Esophagus muscularis mucosa (tissue), 4 donors: ENCODE measurements around the gene C9.

Experiments
- EP300 ChIP-seq: sonication (generic); formaldehyde crosslinking; IDR thresholded peaks from one replicate; pipeline ENCODE4 v1.6.1; 2017; ENCODE audit warnings: antibody characterized with exemption
- POLR2A ChIP-seq: fragments of 450-650 bp; IDR thresholded peaks from one replicate; pipeline ENCODE4 v1.6.1; 2017; ENCODE audit warnings: antibody characterized with exemption, moderate library complexity, mild to moderate bottlenecking, low read depth
- POLR2AphosphoS5 ChIP-seq, 2 donors: sonication (generic); formaldehyde crosslinking; IDR thresholded peaks; one replicate each; pipeline ENCODE4 v1.6.1; 2017; ENCODE audit warnings: antibody characterized with exemption in 2 of 2
- TF ChIP-seq, protein P1 (sequence below), 3 experiments: fragments of 200-600 bp in 2 of 3; fragments of 450-650 bp in 1 of 3; sonication (generic) in 2 of 3; IDR thresholded peaks; one replicate each; pipeline ENCODE4 v1.5.1; 2017 to 2019; ENCODE audit warnings: antibody characterized with exemption in 3 of 3, mild to moderate bottlenecking in 2 of 3, moderate library complexity in 1 of 3

GRCh38 chr5:39373791-39374190 is 9.5 kb upstream of the C9 start:
- TF ChIP-seq, protein P1, sequence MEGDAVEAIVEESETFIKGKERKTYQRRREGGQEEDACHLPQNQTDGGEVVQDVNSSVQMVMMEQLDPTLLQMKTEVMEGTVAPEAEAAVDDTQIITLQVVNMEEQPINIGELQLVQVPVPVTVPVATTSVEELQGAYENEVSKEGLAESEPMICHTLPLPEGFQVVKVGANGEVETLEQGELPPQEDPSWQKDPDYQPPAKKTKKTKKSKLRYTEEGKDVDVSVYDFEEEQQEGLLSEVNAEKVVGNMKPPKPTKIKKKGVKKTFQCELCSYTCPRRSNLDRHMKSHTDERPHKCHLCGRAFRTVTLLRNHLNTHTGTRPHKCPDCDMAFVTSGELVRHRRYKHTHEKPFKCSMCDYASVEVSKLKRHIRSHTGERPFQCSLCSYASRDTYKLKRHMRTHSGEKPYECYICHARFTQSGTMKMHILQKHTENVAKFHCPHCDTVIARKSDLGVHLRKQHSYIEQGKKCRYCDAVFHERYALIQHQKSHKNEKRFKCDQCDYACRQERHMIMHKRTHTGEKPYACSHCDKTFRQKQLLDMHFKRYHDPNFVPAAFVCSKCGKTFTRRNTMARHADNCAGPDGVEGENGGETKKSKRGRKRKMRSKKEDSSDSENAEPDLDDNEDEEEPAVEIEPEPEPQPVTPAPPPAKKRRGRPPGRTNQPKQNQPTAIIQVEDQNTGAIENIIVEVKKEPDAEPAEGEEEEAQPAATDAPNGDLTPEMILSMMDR (IDR thresholded peaks at IDR 0.05): no peak
- TF ChIP-seq POLR2A: no peak
- no peak for TF ChIP-seq POLR2AphosphoS5 (IDR thresholded peaks at IDR 0.05)
- no peak for TF ChIP-seq EP300
